ENCODE measurements around the gene CRYGB.

GRCh38 chr2:208134928-208135586 lies 10.9 kb downstream of the CRYGB start:
- TF ChIP-seq CTCF (conservative IDR thresholded peaks at IDR 0.05; ENCODE audit: low read length) (no peak), EZH2phosphoT487 (IDR thresholded peaks at IDR 0.05; ENCODE audit: borderline replicate concordance) (no peak)

Measured in Loucy (cell line).